Embryonic facial prominence (tissue), 1 donor: ENCODE data around the gene MUC4.
"Not testable (repeated sequence)": the region's sequence is repeated elsewhere in the genome, so short reads cannot be mapped to it uniquely, and the experiment has no call there.

Experiments used
- DNase-seq: peaks from one replicate; pipeline ENCODE4 v3.0.0-alpha.2; 2016; ENCODE audit errors: extremely low spot score

MUC4 gene

GRCh38 chr3:195717852-195718476, 93.8 kb downstream of the MUC4 start:
- no peak for DNase-seq

DNA sequence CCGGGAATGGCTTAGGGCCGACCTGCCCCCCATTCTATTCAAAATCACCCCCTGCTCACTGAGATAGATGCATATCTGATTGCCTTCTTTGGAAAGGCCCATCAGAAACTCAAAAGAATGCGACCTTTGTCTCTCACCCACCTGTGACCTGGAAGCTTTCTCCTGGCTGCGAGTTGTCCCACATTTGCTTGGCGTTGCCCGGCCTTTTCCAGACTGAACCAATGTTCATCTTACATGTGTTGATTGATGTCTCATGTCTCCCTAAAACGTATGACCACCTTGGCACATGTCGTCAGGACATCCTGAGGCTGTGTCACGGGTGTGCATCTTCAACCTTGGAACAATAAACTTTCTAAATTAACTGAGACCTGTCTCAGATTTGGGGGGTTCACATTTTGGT, 94.3 kb downstream of the MUC4 start:
- no peak for DNase-seq

- DNase-seq, result no peak
Observed at GRCh38 chr3:195715583-195716266, 96.0 kb downstream of the MUC4 start.

- no peak for DNase-seq
Observed at GRCh38 chr3:195715134-195715533, 96.6 kb downstream of the MUC4 start.

DNA sequence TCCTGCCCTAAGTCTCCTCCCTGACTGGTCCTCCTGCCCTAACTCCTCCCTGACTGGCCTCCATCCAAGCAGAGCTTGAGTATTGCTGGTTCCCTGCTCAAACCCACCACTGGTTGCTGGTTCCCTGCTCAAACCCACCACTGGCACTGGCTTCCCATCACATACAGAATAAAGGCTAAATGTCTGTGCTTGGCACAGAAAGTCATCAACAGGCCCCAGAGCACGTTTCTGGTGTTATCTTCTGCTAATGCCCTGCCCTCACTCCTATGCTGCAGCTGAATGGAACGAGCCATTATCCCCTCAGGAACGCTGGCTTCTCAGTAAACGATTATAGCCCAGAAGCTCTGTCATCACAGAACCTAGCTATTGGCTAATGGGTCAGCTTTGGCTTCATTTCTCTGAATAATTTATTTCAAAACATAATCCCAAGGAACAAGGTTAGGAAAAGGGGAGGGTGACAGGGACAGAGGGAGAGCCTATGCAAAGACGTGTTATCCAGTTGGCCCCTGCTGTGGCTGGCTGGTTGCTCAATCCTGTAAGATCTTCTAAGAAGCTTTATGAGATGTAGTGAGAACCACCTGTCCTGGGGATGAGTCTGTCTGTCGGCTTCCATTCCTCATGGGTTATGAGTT, 97.2 kb downstream of the MUC4 start:
- DNase-seq, result no peak

- DNase-seq, result not testable (repeated sequence)
Observed at GRCh38 chr3:195713150-195713549, 98.6 kb downstream of the MUC4 start.

- DNase-seq, result not testable (repeated sequence)
Observed at GRCh38 chr3:195712535-195712910, 99.2 kb downstream of the MUC4 start.

DNA sequence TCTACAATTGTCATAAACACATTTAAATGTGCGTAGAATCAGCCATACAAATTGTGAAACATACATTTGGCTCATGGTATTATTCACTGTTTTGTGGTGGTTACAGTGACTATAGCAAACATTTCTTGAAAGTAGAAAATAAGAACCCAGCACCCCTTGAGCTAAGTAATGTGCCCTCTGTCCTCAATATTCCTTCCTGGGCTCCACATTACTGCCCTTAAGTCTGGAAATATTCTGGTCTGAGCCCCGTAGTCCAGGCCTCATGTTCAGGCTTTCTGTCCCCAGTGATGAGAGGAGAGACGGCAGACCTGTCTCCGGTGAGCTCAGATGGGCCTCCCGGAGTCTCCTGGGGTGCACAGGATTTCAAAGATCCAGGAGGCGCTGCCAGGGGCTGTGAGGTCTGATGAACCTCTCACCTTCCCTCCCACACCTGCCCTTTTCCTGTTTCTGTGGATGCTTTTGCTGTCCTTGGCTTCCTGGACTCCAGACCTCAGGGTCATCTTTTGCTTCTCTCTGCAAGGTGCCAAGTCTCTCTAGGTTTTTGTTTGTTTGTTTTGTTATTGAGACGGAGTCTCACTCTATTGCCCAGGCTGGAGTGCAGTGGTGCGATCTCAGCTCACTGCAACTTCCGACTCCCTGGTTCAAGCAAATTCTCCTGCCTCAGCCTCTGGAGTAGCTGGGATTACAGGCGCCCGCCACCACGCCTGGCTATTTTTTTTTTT, 99.8 kb downstream of the MUC4 start:
- no peak for DNase-seq

- not testable (repeated sequence) for DNase-seq
Observed at GRCh38 chr3:195711091-195711812, 100.5 kb downstream of the MUC4 start.

- not testable (repeated sequence) for DNase-seq
Observed at GRCh38 chr3:195710126-195710905, 101.4 kb downstream of the MUC4 start.

DNA sequence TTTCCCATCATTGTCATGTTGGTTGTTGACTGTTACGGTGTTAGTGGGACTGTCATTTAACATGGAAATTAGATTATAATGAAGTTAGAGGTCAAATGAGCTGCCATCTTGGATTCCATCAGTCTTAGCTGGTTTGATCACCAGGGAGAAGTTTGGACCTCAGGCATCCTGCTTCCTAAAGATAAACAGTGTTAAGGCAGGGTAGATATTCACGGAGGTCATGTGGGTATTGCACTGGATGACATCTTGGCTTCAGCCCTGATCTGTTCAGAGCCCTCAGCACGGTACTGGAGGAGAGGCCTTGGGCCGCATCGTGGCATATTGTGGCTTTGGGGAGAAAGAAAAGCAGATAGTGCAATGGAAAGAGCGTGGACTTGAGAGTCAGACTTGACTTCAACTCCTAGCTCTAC, 102.0 kb downstream of the MUC4 start:
- no peak for DNase-seq

- DNase-seq, result no peak
Observed at GRCh38 chr3:195708626-195709481, 102.9 kb downstream of the MUC4 start.

GRCh38 chr3:195708061-195708460, 103.7 kb downstream of the MUC4 start:
- DNase-seq, result no peak

GRCh38 chr3:195705081-195705991, 106.4 kb downstream of the MUC4 start:
- no peak for DNase-seq

DNA sequence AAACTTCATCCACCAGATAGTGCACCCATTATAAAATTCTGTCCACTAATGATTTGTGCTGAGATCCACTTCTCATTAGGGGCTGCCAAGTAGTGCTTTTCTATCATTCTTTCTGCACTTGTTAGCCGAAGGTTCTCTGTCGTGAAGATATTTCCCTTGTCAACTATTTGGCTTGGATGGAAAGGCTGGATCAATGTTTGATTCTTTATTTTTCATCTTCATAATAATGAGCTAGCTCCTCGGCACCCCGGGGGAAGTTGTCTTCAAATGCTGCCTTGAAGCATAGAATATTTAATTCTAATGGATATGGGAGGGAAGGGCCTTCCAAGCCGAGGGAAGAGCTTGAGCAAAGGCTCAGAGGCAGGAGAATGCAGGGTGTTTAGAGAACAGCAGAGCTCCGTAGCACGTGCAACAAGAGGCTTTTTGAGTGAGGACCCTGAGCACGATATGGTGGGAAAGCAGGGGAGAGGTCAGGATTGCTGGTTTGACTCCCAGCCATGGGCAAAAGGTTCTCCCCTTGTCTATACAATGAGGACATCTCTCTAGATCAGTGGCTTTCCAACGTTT, 107.2 kb downstream of the MUC4 start:
- DNase-seq, result no peak

DNA sequence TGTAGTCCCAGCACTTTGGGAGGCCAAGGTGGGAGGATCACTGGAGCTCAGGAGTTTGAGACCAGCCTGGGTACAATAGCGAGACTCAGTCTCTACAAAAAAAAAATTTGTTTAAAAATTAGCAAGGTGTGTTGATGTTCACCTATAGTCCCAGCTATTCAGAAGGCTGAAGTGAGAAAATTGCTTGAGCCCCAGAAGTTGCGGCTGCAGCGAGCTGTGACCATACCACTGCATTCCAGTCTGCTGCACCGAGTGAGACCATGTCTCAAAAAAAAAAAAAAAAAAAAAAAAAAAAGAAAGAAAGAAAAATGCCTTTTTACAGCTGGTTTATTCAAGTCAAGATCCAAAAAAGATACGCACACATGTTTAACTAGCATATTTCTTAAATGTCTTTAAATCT, 108.0 kb downstream of the MUC4 start:
- DNase-seq, result no peak

- no peak for DNase-seq
Observed at GRCh38 chr3:195701042-195701915, 110.5 kb downstream of the MUC4 start.

DNA sequence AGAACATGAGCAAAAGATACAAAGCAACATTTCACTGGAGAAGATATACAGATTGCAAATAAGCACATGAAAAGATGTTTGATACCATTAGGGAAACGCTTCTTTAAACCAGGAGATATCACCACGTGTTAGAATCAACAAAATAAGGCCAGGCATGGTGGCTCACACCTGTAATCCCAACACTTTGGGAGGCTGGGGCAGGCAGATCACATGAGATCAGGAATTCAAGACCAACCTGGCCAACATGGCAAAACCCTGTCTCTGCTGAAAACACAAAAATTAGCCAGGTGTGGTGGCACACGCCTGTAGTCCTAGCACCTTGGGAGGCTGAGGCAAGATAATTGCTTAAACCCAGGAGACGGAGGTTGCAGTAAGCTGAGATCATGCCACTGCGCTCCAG, 111.4 kb downstream of the MUC4 start:
- no peak for DNase-seq
